Smooth muscle cell (in vitro differentiated cells): ENCODE results near the gene CFHR5. TPM values are rescaled to one million over a fixed set of nuclear protein-coding genes. Genes with fewer than 3 reads are reported as not detected.

Source experiments
- DNase-seq: peaks from one replicate; lab custom pipeline; 2025; ENCODE audit not compliant: unreplicated experiment; lab: John Stamatoyannopoulos, UW
- H2AFZ ChIP-seq: fragments of 200-600 bp; sonication (generic); 2 replicates; pipeline ENCODE4 v1.6.0; 2016; ENCODE audit warnings: antibody characterized with exemption, low read depth, mild to moderate bottlenecking
- H3F3A ChIP-seq: fragments of 200-600 bp; sonication (generic); 2 replicates; pipeline ENCODE4 v1.6.0; 2017; ENCODE audit warnings: antibody characterized with exemption, low read depth
- H3K27ac ChIP-seq: fragments of 200-600 bp; sonication (generic); 2 replicates; pipeline ENCODE4 v1.5.1; 2016; ENCODE audit warnings: low read depth, mild to moderate bottlenecking
- H3K27me3 ChIP-seq: fragments of 200-600 bp; sonication (generic); 2 replicates; pipeline ENCODE4 v1.6.1; 2016; ENCODE audit warnings: low read depth, mild to moderate bottlenecking
- H3K36me3 ChIP-seq: fragments of 200-600 bp; sonication (generic); 2 replicates; pipeline ENCODE4 v1.5.1; 2016; ENCODE audit warnings: low read depth
- H3K4me1 ChIP-seq: fragments of 200-600 bp; sonication (generic); 2 replicates; pipeline ENCODE4 v1.5.1; 2016; ENCODE audit warnings: low read depth
- H3K4me2 ChIP-seq: fragments of 200-600 bp; sonication (generic); 2 replicates; pipeline ENCODE4 v1.6.0; 2016; ENCODE audit warnings: mild to moderate bottlenecking
- H3K4me3 ChIP-seq: fragments of 200-600 bp; sonication (generic); 2 replicates; pipeline ENCODE4 v1.5.1; 2016; ENCODE audit warnings: mild to moderate bottlenecking
- H3K79me2 ChIP-seq: fragments of 200-600 bp; sonication (generic); 2 replicates; pipeline ENCODE4 v1.6.0; 2016; ENCODE audit warnings: low read depth, mild to moderate bottlenecking
- H3K9ac ChIP-seq: fragments of 200-600 bp; sonication (generic); 2 replicates; pipeline ENCODE4 v1.6.0; 2016; ENCODE audit warnings: low read depth
- H3K9me3 ChIP-seq: fragments of 200-600 bp; sonication (generic); replicated peaks from 2 replicates; pipeline ENCODE4 v1.5.1; 2016; ENCODE audit warnings: low read depth
- H4K20me1 ChIP-seq: fragments of 200-600 bp; sonication (generic); 2 replicates; pipeline ENCODE4 v1.6.0; 2016; ENCODE audit warnings: low read depth
- CTCF ChIP-seq: fragments of 200-600 bp; sonication (generic); IDR thresholded peaks from 2 replicates; pipeline ENCODE4 v1.5.1; 2017; ENCODE audit warnings: borderline replicate concordance, mild to moderate bottlenecking, antibody characterized with exemption; ENCODE audit not compliant: insufficient read depth, poor library complexity, severe bottlenecking
- WGBS: methylation state at CpG from one replicate; pipeline ENCODE4 v1.1.7; 2016; ENCODE audit warnings: low lambda C conversion rate; 5-methylcytosine and 5-hydroxymethylcytosine counted together
- polyA plus RNA-seq: library from polyadenylated mRNA; unstranded; fragments of >200 nt; fragmentation: Nextera tagmentation; extraction: Ambion mirVana; gene quantifications from 2 replicates; pipeline ENCODE4 v1.2.1, GENCODE V29; 2016
- total RNA-seq: library from RNA; depleted of rRNA; stranded (reverse); fragments of >200 nt; gene quantifications from 2 replicates; pipeline ENCODE4 v1.2.3, GENCODE V29; 2014

CFHR5 gene
- total and polyA plus RNA-seq, 2 experiments from 2014 or later: not detected

- Histone ChIP-seq H3K79me2 (no peaks in the 10 kb centered on the region), H3K9me3 (no peaks in the 10 kb centered on the region), H3K36me3 (no peaks in the 10 kb centered on the region), H3K27me3 (no peaks in the 10 kb centered on the region), H4K20me1 (no peaks in the 10 kb centered on the region), H3K27ac (no peak overlapping the region), H3K4me1 (no peaks in the 10 kb centered on the region), H3F3A (no peaks in the 10 kb centered on the region), H3K4me3 (no peak overlapping the region), H2AFZ (no peak overlapping the region), H3K9ac (no peak overlapping the region), H3K4me2 (no peak overlapping the region)
- TF ChIP-seq CTCF: no peak
- DNase-seq: no peak
- 93% methylated on average over 2 of the region's 2 CpGs for WGBS
Measured at GRCh38 chr1:196993916-196994315, 16.6 kb downstream of the CFHR5 start.

- Histone ChIP-seq H3K79me2 (no peaks in the 10 kb centered on the region), H2AFZ (no peak overlapping the region), H3K4me3 (no peak overlapping the region), H3K4me2 (peak overlapping the region; percentile 57), H3K27me3 (no peaks in the 10 kb centered on the region), H3K27ac (no peak overlapping the region), H3F3A (no peaks in the 10 kb centered on the region), H3K4me1 (no peaks in the 10 kb centered on the region), H4K20me1 (no peaks in the 10 kb centered on the region), H3K9me3 (no peaks in the 10 kb centered on the region), H3K36me3 (no peaks in the 10 kb centered on the region), H3K9ac (no peak overlapping the region)
- TF ChIP-seq CTCF: no peak
- WGBS: 19% methylated on average over 1 of the region's 1 CpG
- no peak for DNase-seq
Measured at GRCh38 chr1:196997423-196997822, 20.1 kb downstream of the CFHR5 start.

- Histone ChIP-seq H3K79me2 (no peaks in the 10 kb centered on the region), H3K9me3 (no peaks in the 10 kb centered on the region), H3K27ac (no peak overlapping the region), H3K36me3 (no peaks in the 10 kb centered on the region), H3K9ac (no peak overlapping the region), H3F3A (no peaks in the 10 kb centered on the region), H3K4me1 (no peaks in the 10 kb centered on the region), H4K20me1 (no peaks in the 10 kb centered on the region), H3K4me2 (no peak overlapping the region), H3K27me3 (no peaks in the 10 kb centered on the region), H2AFZ (no peak overlapping the region), H3K4me3 (no peak overlapping the region)
- 90% methylated on average over 2 of the region's 2 CpGs for WGBS
- no peak for DNase-seq
- no peak for TF ChIP-seq CTCF
Measured at GRCh38 chr1:197001828-197002227, 24.5 kb downstream of the CFHR5 start.

GRCh38 chr1:197003132-197003531 lies 25.8 kb downstream of the CFHR5 start:
- Histone ChIP-seq H3K9me3 (no peaks in the 10 kb centered on the region), H3K4me3 (no peak overlapping the region), H3K9ac (no peak overlapping the region), H3K27me3 (no peaks in the 10 kb centered on the region), H3F3A (no peaks in the 10 kb centered on the region), H4K20me1 (no peaks in the 10 kb centered on the region), H3K79me2 (no peaks in the 10 kb centered on the region), H2AFZ (no peak overlapping the region), H3K27ac (no peak overlapping the region), H3K36me3 (no peaks in the 10 kb centered on the region), H3K4me1 (no peaks in the 10 kb centered on the region), H3K4me2 (no peak overlapping the region)
- no peak for TF ChIP-seq CTCF
- no peak for DNase-seq
- 83% methylated on average over 2 of the region's 2 CpGs for WGBS
